Peyer's patch (tissue), 4 donors: ENCODE measurements around the gene SRGAP1.

ENCODE experiments used
- CTCF ChIP-seq, 6 experiments: fragments of 450-650 bp in 4 of 6; fragments of 200-600 bp in 2 of 6; sonication (generic) in 1 of 6; IDR thresholded peaks; one replicate each; pipeline ENCODE4 v1.5.1; 2017 to 2019; ENCODE audit warnings: antibody characterized with exemption in 6 of 6, mild to moderate bottlenecking in 3 of 6, moderate library complexity in 1 of 6
- POLR2A ChIP-seq, 2 donors: fragments of 450-650 bp; IDR thresholded peaks; one replicate each; pipeline ENCODE4 v1.5.1; 2017; ENCODE audit warnings: antibody characterized with exemption in 2 of 2, mild to moderate bottlenecking in 2 of 2, moderate library complexity in 2 of 2

- TF ChIP-seq CTCF (IDR thresholded peaks at IDR 0.05) (no peak), POLR2A (IDR thresholded peaks at IDR 0.05) (no peak)
Measured at GRCh38 chr12:63865448-63865847, 20.9 kb downstream of the SRGAP1 start.
